ENCODE data around the gene CD4. TPM values are rescaled to one million over a fixed set of nuclear protein-coding genes. Genes with fewer than 3 reads are reported as not detected.

The CD4 gene
- total RNA-seq, 2 experiments from 2014 or later: not detected

- H3K4me2 ChIP-seq (ENCODE audit: low read length): peak overlapping the region; percentile 81
- H4K20me1 ChIP-seq (ENCODE audit: insufficient read depth, low read length): no peaks in the 10 kb centered on the region
- ChIA-PET POLR2A (interaction anchor here (1.2 to 4.4 kb wide), 6 partner anchors 9 to 65 kb away, joined by 3 to 101 read pairs (median 9); partner anchors contain the start of genes CDCA3, TPI1 and USP5), CTCF (ENCODE audit: unreplicated experiment) (interaction anchor here (1.4 to 2.6 kb wide), 3 partner anchors 10 to 128 kb away, joined by 3 to 8 read pairs (median 4); partner anchors contain the start of gene MLF2)
- no TSS peak for BruUV-seq (replicated peaks)
- intact Hi-C loops (cut with micrococcal nuclease; ENCODE audit: unreplicated experiment): no loop called here
- H3K36me3 ChIP-seq (ENCODE audit: insufficient read depth, low read length): no peaks in the 10 kb centered on the region
- H3K4me3 ChIP-seq (ENCODE audit: low read depth, low read length, poor library complexity, severe bottlenecking): no peak overlapping the region
- H3K9me2 ChIP-seq (ENCODE audit: insufficient read depth, low read length): no peaks in the 10 kb centered on the region
- H3K27ac ChIP-seq (ENCODE audit: low read depth, low read length, poor library complexity, severe bottlenecking): peak overlapping the region; percentile 92
- no peaks in the 10 kb centered on the region for H3K79me2 ChIP-seq (ENCODE audit: insufficient read depth, low read depth, low read length)
- H3K9me3 ChIP-seq (ENCODE audit: low read length): no peaks in the 10 kb centered on the region
- H3K4me1 ChIP-seq (ENCODE audit: insufficient read depth, low read length, poor library complexity, severe bottlenecking): peaks cover 54% of the 10 kb centered on the region
- DNase-seq (ENCODE audit: low spot score): no peak
- H2AFZ ChIP-seq (ENCODE audit: low read length): no peak overlapping the region
- no peak for TF ChIP-seq CTCF (conservative IDR thresholded peaks at IDR 0.05; ENCODE audit: low read length)
- TF ChIP-seq EZH2phosphoT487 (IDR thresholded peaks at IDR 0.05; ENCODE audit: borderline replicate concordance, low read depth, low read length): no peak
These were observed 49.5 kb downstream of the CD4 start for GRCh38 chr12:6838854-6839253.

- Histone ChIP-seq H3K9me2 (ENCODE audit: insufficient read depth, low read length) (no peaks in the 10 kb centered on the region), H3K4me2 (ENCODE audit: low read length) (peak overlapping the region; percentile 81), H4K20me1 (ENCODE audit: insufficient read depth, low read length) (no peaks in the 10 kb centered on the region), H3K9me3 (ENCODE audit: low read length) (no peaks in the 10 kb centered on the region), H2AFZ (ENCODE audit: low read length) (0 out of 2 replicates have a peak overlapping the region, but pooled peaks have one; percentile 2), H3K27ac (ENCODE audit: low read depth, low read length, poor library complexity, severe bottlenecking) (peak overlapping the region; percentile 92), H3K4me3 (ENCODE audit: low read depth, low read length, poor library complexity, severe bottlenecking) (peak overlapping the region; percentile 57), H3K36me3 (ENCODE audit: insufficient read depth, low read length) (peaks cover 5% of the 10 kb centered on the region), H3K79me2 (ENCODE audit: insufficient read depth, low read depth, low read length) (no peaks in the 10 kb centered on the region), H3K4me1 (ENCODE audit: insufficient read depth, low read length, poor library complexity, severe bottlenecking) (peaks cover 55% of the 10 kb centered on the region)
- no peak for TF ChIP-seq EZH2phosphoT487 (IDR thresholded peaks at IDR 0.05; ENCODE audit: borderline replicate concordance, low read depth, low read length)
- TF ChIP-seq CTCF (conservative IDR thresholded peaks at IDR 0.05; ENCODE audit: low read length): no peak
- peak; percentile 97 for DNase-seq (ENCODE audit: low spot score)
- ChIA-PET POLR2A (interaction anchor here (0.5 to 4.4 kb wide), 16 partner anchors 9 to 306 kb away, joined by 3 to 101 read pairs (median 5); partner anchors contain the start of genes CDCA3, COPS7A, GAPDH and MLF2), CTCF (ENCODE audit: unreplicated experiment) (interaction anchor here (0.9 to 2.6 kb wide), 7 partner anchors 9 to 129 kb away, joined by 3 to 8 read pairs (median 5); partner anchors contain the start of genes MLF2 and SPSB2)
- intact Hi-C loops (cut with micrococcal nuclease; ENCODE audit: unreplicated experiment): loop anchor here (1.0 kb wide), 1 partner anchor 29 kb away; no protein-coding TSS in a partner anchor
- BruUV-seq (replicated peaks): no TSS peak
These were observed 50.3 kb downstream of the CD4 start for GRCh38 chr12:6839482-6840201.

Data from OCI-LY7 (cell line).